ENCODE results near the gene RERE. TPM values are rescaled to one million over a fixed set of nuclear protein-coding genes. Genes with fewer than 3 reads are reported as not detected.

RERE gene
- total RNA-seq, 1 experiment from 2014 or later = 55.2 TPM

GRCh38 chr1:8604041-8604945 is 213.1 kb downstream of the RERE start:
- DNase-seq = no peak
- H3K27me3 ChIP-seq (ENCODE audit: low read length) = no peaks in the 10 kb centered on the region
- no peak overlapping the region for H3K4me2 ChIP-seq (ENCODE audit: low read depth, low read length, poor library complexity, severe bottlenecking)
- no peaks in the 10 kb centered on the region for H3K4me1 ChIP-seq (ENCODE audit: low read length)
- H3K27ac ChIP-seq (ENCODE audit: low read length) = no peak overlapping the region
- H4K20me1 ChIP-seq (ENCODE audit: insufficient read depth, low read depth, low read length) = peaks cover 3% of the 10 kb centered on the region; the same call in 1 of the 2 replicates
- no peaks in the 10 kb centered on the region for H3K9me3 ChIP-seq (ENCODE audit: low read length)
- no peak overlapping the region for H3K9ac ChIP-seq (ENCODE audit: low read length)
- no peaks in the 10 kb centered on the region for H3K36me3 ChIP-seq (ENCODE audit: insufficient read depth, low read length)
- H3K9me2 ChIP-seq (replicated peaks; ENCODE audit: insufficient read depth, low read length) = no peaks in the 10 kb centered on the region
- H3K79me2 ChIP-seq (ENCODE audit: low read length) = no peaks in the 10 kb centered on the region
- no peak overlapping the region for H3K4me3 ChIP-seq (ENCODE audit: low read length)
- no peak overlapping the region for H2AFZ ChIP-seq (ENCODE audit: low read length)

GRCh38 chr1:8603220-8603616 is 214.2 kb downstream of the RERE start:
- Histone ChIP-seq H3K4me2 (ENCODE audit: low read depth, low read length, poor library complexity, severe bottlenecking) (no peak overlapping the region), H2AFZ (ENCODE audit: low read length) (no peak overlapping the region), H3K9ac (ENCODE audit: low read length) (no peak overlapping the region), H3K27me3 (ENCODE audit: low read length) (no peaks in the 10 kb centered on the region), H3K9me2 (replicated peaks; ENCODE audit: insufficient read depth, low read length) (no peaks in the 10 kb centered on the region), H3K79me2 (ENCODE audit: low read length) (no peaks in the 10 kb centered on the region), H3K9me3 (ENCODE audit: low read length) (no peaks in the 10 kb centered on the region), H3K4me1 (ENCODE audit: low read length) (no peaks in the 10 kb centered on the region), H3K4me3 (ENCODE audit: low read length) (no peak overlapping the region), H3K36me3 (ENCODE audit: insufficient read depth, low read length) (no peaks in the 10 kb centered on the region), H3K27ac (ENCODE audit: low read length) (no peak overlapping the region), H4K20me1 (ENCODE audit: insufficient read depth, low read depth, low read length) (peaks cover 13% of the 10 kb centered on the region; the same call in 1 of the 2 replicates)
- DNase-seq = no peak

GRCh38 chr1:8602471-8603219 is 214.8 kb downstream of the RERE start:
- Histone ChIP-seq H3K27ac (ENCODE audit: low read length) (no peak overlapping the region), H3K4me3 (ENCODE audit: low read length) (no peak overlapping the region), H4K20me1 (ENCODE audit: insufficient read depth, low read depth, low read length) (peaks cover 15% of the 10 kb centered on the region; the same call in 1 of the 2 replicates), H3K79me2 (ENCODE audit: low read length) (no peaks in the 10 kb centered on the region), H3K36me3 (ENCODE audit: insufficient read depth, low read length) (no peaks in the 10 kb centered on the region), H3K9ac (ENCODE audit: low read length) (no peak overlapping the region), H3K27me3 (ENCODE audit: low read length) (no peaks in the 10 kb centered on the region), H2AFZ (ENCODE audit: low read length) (no peak overlapping the region), H3K4me2 (ENCODE audit: low read depth, low read length, poor library complexity, severe bottlenecking) (no peak overlapping the region), H3K9me2 (replicated peaks; ENCODE audit: insufficient read depth, low read length) (no peaks in the 10 kb centered on the region), H3K9me3 (ENCODE audit: low read length) (no peaks in the 10 kb centered on the region), H3K4me1 (ENCODE audit: low read length) (no peaks in the 10 kb centered on the region)
- no peak for DNase-seq

GRCh38 chr1:8600336-8600735 is 217.1 kb downstream of the RERE start:
- H3K9me2 ChIP-seq (replicated peaks; ENCODE audit: insufficient read depth, low read length) = no peaks in the 10 kb centered on the region

GRCh38 chr1:8599646-8600212 is 217.7 kb downstream of the RERE start:
- Histone ChIP-seq H3K4me1 (ENCODE audit: low read length) (no peaks in the 10 kb centered on the region), H3K9me3 (ENCODE audit: low read length) (no peaks in the 10 kb centered on the region), H3K27me3 (ENCODE audit: low read length) (no peaks in the 10 kb centered on the region), H4K20me1 (ENCODE audit: insufficient read depth, low read depth, low read length) (peaks cover 19% of the 10 kb centered on the region), H3K9ac (ENCODE audit: low read length) (no peak overlapping the region), H3K36me3 (ENCODE audit: insufficient read depth, low read length) (no peaks in the 10 kb centered on the region), H3K27ac (ENCODE audit: low read length) (no peak overlapping the region), H2AFZ (ENCODE audit: low read length) (no peak overlapping the region), H3K79me2 (ENCODE audit: low read length) (no peaks in the 10 kb centered on the region), H3K4me3 (ENCODE audit: low read length) (no peak overlapping the region), H3K4me2 (ENCODE audit: low read depth, low read length, poor library complexity, severe bottlenecking) (no peak overlapping the region), H3K9me2 (replicated peaks; ENCODE audit: insufficient read depth, low read length) (no peaks in the 10 kb centered on the region)
- no peak for DNase-seq

More at GRCh38 chr1:8600336-8600735, 217.1 kb downstream of the RERE start:
- DNase-seq = no peak
- H3K27me3 ChIP-seq (ENCODE audit: low read length) = no peaks in the 10 kb centered on the region
- H2AFZ ChIP-seq (ENCODE audit: low read length) = no peak overlapping the region
- no peak overlapping the region for H3K4me3 ChIP-seq (ENCODE audit: low read length)
- no peaks in the 10 kb centered on the region for H3K36me3 ChIP-seq (ENCODE audit: insufficient read depth, low read length)
- H3K9me3 ChIP-seq (ENCODE audit: low read length) = no peaks in the 10 kb centered on the region
- H4K20me1 ChIP-seq (ENCODE audit: insufficient read depth, low read depth, low read length) = peaks cover 15% of the 10 kb centered on the region; the same call in 1 of the 2 replicates
- no peaks in the 10 kb centered on the region for H3K4me1 ChIP-seq (ENCODE audit: low read length)
- no peaks in the 10 kb centered on the region for H3K79me2 ChIP-seq (ENCODE audit: low read length)
- no peak overlapping the region for H3K4me2 ChIP-seq (ENCODE audit: low read depth, low read length, poor library complexity, severe bottlenecking)
- H3K27ac ChIP-seq (ENCODE audit: low read length) = no peak overlapping the region
- H3K9ac ChIP-seq (ENCODE audit: low read length) = no peak overlapping the region

- Histone ChIP-seq H3K4me1 (ENCODE audit: low read length) (no peaks in the 10 kb centered on the region), H3K9me3 (ENCODE audit: low read length) (no peaks in the 10 kb centered on the region), H3K36me3 (ENCODE audit: insufficient read depth, low read length) (no peaks in the 10 kb centered on the region), H3K27ac (ENCODE audit: low read length) (no peak overlapping the region), H2AFZ (ENCODE audit: low read length) (no peak overlapping the region), H3K27me3 (ENCODE audit: low read length) (no peaks in the 10 kb centered on the region), H3K79me2 (ENCODE audit: low read length) (no peaks in the 10 kb centered on the region), H3K4me3 (ENCODE audit: low read length) (no peak overlapping the region), H3K9ac (ENCODE audit: low read length) (no peak overlapping the region), H3K9me2 (replicated peaks; ENCODE audit: insufficient read depth, low read length) (no peaks in the 10 kb centered on the region), H4K20me1 (ENCODE audit: insufficient read depth, low read depth, low read length) (peaks cover 20% of the 10 kb centered on the region), H3K4me2 (ENCODE audit: low read depth, low read length, poor library complexity, severe bottlenecking) (no peak overlapping the region)
- no peak for DNase-seq
Observed at GRCh38 chr1:8598783-8599182, 218.7 kb downstream of the RERE start.

- H3K79me2 ChIP-seq (ENCODE audit: low read length) = no peaks in the 10 kb centered on the region
- DNase-seq = no peak
- H4K20me1 ChIP-seq (ENCODE audit: insufficient read depth, low read depth, low read length) = peaks cover 20% of the 10 kb centered on the region
- no peak overlapping the region for H2AFZ ChIP-seq (ENCODE audit: low read length)
- no peaks in the 10 kb centered on the region for H3K9me2 ChIP-seq (replicated peaks; ENCODE audit: insufficient read depth, low read length)
- no peak overlapping the region for H3K4me2 ChIP-seq (ENCODE audit: low read depth, low read length, poor library complexity, severe bottlenecking)
- H3K36me3 ChIP-seq (ENCODE audit: insufficient read depth, low read length) = no peaks in the 10 kb centered on the region
- H3K27me3 ChIP-seq (ENCODE audit: low read length) = no peaks in the 10 kb centered on the region
- H3K9ac ChIP-seq (ENCODE audit: low read length) = no peak overlapping the region
- no peak overlapping the region for H3K4me3 ChIP-seq (ENCODE audit: low read length)
- H3K4me1 ChIP-seq (ENCODE audit: low read length) = no peaks in the 10 kb centered on the region
- no peak overlapping the region for H3K27ac ChIP-seq (ENCODE audit: low read length)
- H3K9me3 ChIP-seq (ENCODE audit: low read length) = no peaks in the 10 kb centered on the region
Observed at GRCh38 chr1:8598060-8598724, 219.2 kb downstream of the RERE start.

Data from Karpas-422 (cell line).